Panc1 (cell line): ENCODE results near the gene TDRD7. TPM values are rescaled to one million over a fixed set of nuclear protein-coding genes. Genes with fewer than 3 reads are reported as not detected.

Experiments
- ATAC-seq: fragments of 200-7000 bp; cut with Tn5 transposase; 2 replicates; pipeline ENCODE4 v1.9.1; 2020; ENCODE audit warnings: mild to moderate bottlenecking, moderate library complexity
- BruUV-seq: library from RNA; stranded (reverse); fragments of 400-500 nt; replicated peaks from 2 replicates; lab custom pipeline; 2021; lab: Mats Ljungman, UMichigan
- CTCF ChIA-PET: fragments of 300-600 bp; sonication (Branson Sonifier 250); formaldehyde crosslinking; loops from one replicate; lab custom pipeline; 2022; ENCODE audit warnings: antibody characterized with exemption; lab: Charles Lee
- POLR2A ChIA-PET: fragments of 300-600 bp; sonication (Branson Sonifier 250); formaldehyde crosslinking; loops from one replicate; lab custom pipeline; 2022; ENCODE audit warnings: antibody characterized with exemption; lab: Charles Lee
- DNase-seq: peaks from one replicate; pipeline ENCODE4 v3.0.0-alpha.2; 2010; ENCODE audit warnings: low read depth, low spot score
- H3K27ac ChIP-seq: 2 replicates; pipeline ENCODE4 v1.5.1; 2011; ENCODE audit warnings: mild to moderate bottlenecking, low read length, inconsistent platforms
- H3K27me3 ChIP-seq: fragments of 200-500 bp; sonication (Bioruptor generic); 2 replicates; pipeline ENCODE4 v1.6.0; 2014; ENCODE audit warnings: low read length, inconsistent platforms; ENCODE audit not compliant: control insufficient read depth, insufficient read depth
- H3K36me3 ChIP-seq: fragments of 200-500 bp; sonication (Bioruptor generic); 2 replicates; pipeline ENCODE4 v1.5.1; 2014; ENCODE audit warnings: inconsistent platforms, mild to moderate bottlenecking, low read length, moderate library complexity; ENCODE audit not compliant: control insufficient read depth, insufficient read depth
- H3K4me1 ChIP-seq: 2 replicates; pipeline ENCODE4 v1.5.1; 2011; ENCODE audit warnings: inconsistent platforms, mild to moderate bottlenecking, low read length, moderate library complexity; ENCODE audit not compliant: control insufficient read depth, insufficient read depth
- H3K4me3 ChIP-seq, 2 experiments: 2 replicates each; pipeline ENCODE4 v1.5.1; 2011 to 2012; ENCODE audit warnings: low read depth in 2 of 2, low read length in 2 of 2, mild to moderate bottlenecking in 2 of 2, inconsistent platforms in 1 of 2, moderate library complexity in 1 of 2
- H3K9me3 ChIP-seq: fragments of 200-500 bp; sonication (Bioruptor generic); 2 replicates; pipeline ENCODE4 v1.5.1; 2014; ENCODE audit warnings: low read depth, mild to moderate bottlenecking, inconsistent platforms, low read length, moderate library complexity; ENCODE audit not compliant: control insufficient read depth, insufficient read depth
- CTCF ChIP-seq: fragments of 450-650 bp; IDR thresholded peaks from 2 replicates; pipeline ENCODE4 v1.5.1; 2017; ENCODE audit warnings: mild to moderate bottlenecking
- POLR2AphosphoS5 ChIP-seq: IDR thresholded peaks from 2 replicates; pipeline ENCODE4 v1.6.1; 2012; ENCODE audit warnings: mild to moderate bottlenecking, low read depth, low read length, moderate library complexity
- REST ChIP-seq, 2 experiments: IDR thresholded peaks; 2 replicates each; pipeline ENCODE4 v1.6.1; 2011 to 2012; ENCODE audit warnings: low read depth in 2 of 2, control low read depth in 1 of 2, low read length in 1 of 2, mild to moderate bottlenecking in 1 of 2, moderate library complexity in 1 of 2; ENCODE audit not compliant: insufficient read depth in 1 of 2
- SIN3A ChIP-seq: IDR thresholded peaks from 2 replicates; pipeline ENCODE4 v1.6.1; 2012; ENCODE audit warnings: low read depth, mild to moderate bottlenecking, low read length, moderate library complexity, borderline replicate concordance; ENCODE audit not compliant: insufficient read depth
- TCF7L2 ChIP-seq: IDR thresholded peaks from 2 replicates; pipeline ENCODE4 v1.6.1; 2011; ENCODE audit warnings: mild to moderate bottlenecking, low read depth, low read length, inconsistent platforms
- in situ Hi-C: cut with HindIII; loops from 2 replicates; pipeline ENCODE4 v1.10.0; 2016; ENCODE audit warnings: low sequenced_read_pairs, low pct_unique_long_range_greater_than_20kb
- intact Hi-C: fragments of 100-400 bp; cut with micrococcal nuclease; formaldehyde crosslinking; loops from one replicate; pipeline ENCODE4 v1.10.0; 2022; ENCODE audit not compliant: unreplicated experiment
- total RNA-seq: library from RNA; stranded (reverse); gene quantifications from one replicate; pipeline ENCODE4 v1.2.1, GENCODE V29; 2021; ENCODE audit not compliant: unreplicated experiment

Gene TDRD7
- total RNA-seq, 1 experiment from 2014 or later, result 10.6 TPM

GRCh38 chr9:97425336-97425972 lies 13.6 kb downstream of the TDRD7 start:
- in situ Hi-C loops (no loop called here), intact Hi-C loops (no loop called here)
- CTCF ChIA-PET, result interaction anchor here (0.6 kb wide), 1 partner anchor 339 kb away, joined by 6 read pairs; no protein-coding TSS in a partner anchor
- no peak overlapping the region for H3K27ac ChIP-seq
- DNase-seq (no peak), ATAC-seq (no peak)
- BruUV-seq, result no TSS peak
- no peaks in the 10 kb centered on the region for H3K9me3 ChIP-seq
- POLR2A ChIA-PET, result no interaction called here
- H3K27me3 ChIP-seq, result no peaks in the 10 kb centered on the region
- no peaks in the 10 kb centered on the region for H3K36me3 ChIP-seq
- no peaks in the 10 kb centered on the region for H3K4me1 ChIP-seq
- H3K4me3 ChIP-seq, result no peak overlapping the region
- TF ChIP-seq SIN3A (no peak), CTCF (no peak), TCF7L2 (no peak), POLR2AphosphoS5 (no peak), REST (IDR thresholded peaks at IDR 0.05; ENCODE audit: insufficient read depth in 1 of 2, low read depth in 2 of 2, low read length in 1 of 2) (no peak)

- ChIA-PET POLR2A (no interaction called here), CTCF (interaction anchor here (0.6 kb wide), 1 partner anchor 339 kb away, joined by 6 read pairs; no protein-coding TSS in a partner anchor)
- H3K27ac ChIP-seq, result no peak overlapping the region
- ATAC-seq (no peak), DNase-seq (no peak)
- in situ Hi-C loops, result no loop called here
- H3K27me3 ChIP-seq, result no peaks in the 10 kb centered on the region
- no peak overlapping the region for H3K4me3 ChIP-seq
- H3K9me3 ChIP-seq, result no peaks in the 10 kb centered on the region
- intact Hi-C loops, result no loop called here
- no TSS peak for BruUV-seq
- H3K36me3 ChIP-seq, result no peaks in the 10 kb centered on the region
- H3K4me1 ChIP-seq, result no peaks in the 10 kb centered on the region
- no peak for TF ChIP-seq POLR2AphosphoS5
- TF ChIP-seq TCF7L2, result no peak
- no peak for TF ChIP-seq SIN3A
- TF ChIP-seq REST (IDR thresholded peaks at IDR 0.05; ENCODE audit: insufficient read depth in 1 of 2, low read depth in 2 of 2, low read length in 1 of 2), result no peak
- TF ChIP-seq CTCF, result no peak
These were observed 14.1 kb downstream of the TDRD7 start for GRCh38 chr9:97425973-97426336.
